Hepatocyte (in vitro differentiated cells): ENCODE data around the gene CBFA2T3.

Experiments
- CTCF ChIP-seq: fragments of 200-600 bp; sonication (generic); IDR thresholded peaks from 2 replicates; pipeline ENCODE4 v1.5.1; 2016; ENCODE audit warnings: antibody characterized with exemption, mild to moderate bottlenecking; ENCODE audit not compliant: poor library complexity
- EZH2 ChIP-seq: fragments of 200-600 bp; sonication (generic); IDR thresholded peaks from 2 replicates; pipeline ENCODE4 v1.6.1; 2016; ENCODE audit warnings: antibody characterized with exemption, mild to moderate bottlenecking, borderline replicate concordance
- EZH2phosphoT487 ChIP-seq: fragments of 200-600 bp; sonication (generic); IDR thresholded peaks from one replicate; pipeline ENCODE4 v1.6.1; 2018; ENCODE audit warnings: antibody characterized with exemption, mild to moderate bottlenecking, low read depth, moderate library complexity; ENCODE audit not compliant: unreplicated experiment, severe bottlenecking

GRCh38 chr16:88982286-88983084, 5.5 kb upstream of the CBFA2T3 start:
- TF ChIP-seq CTCF (no peak), EZH2phosphoT487 (no peak), EZH2 (no peak)
